HG02642 (cell line): ENCODE data around the gene LRP11.
"Not testable (repeated sequence)": the region's sequence is repeated elsewhere in the genome, so short reads cannot be mapped to it uniquely, and the experiment has no call there.

Experiments
- ATAC-seq: cut with Tn5 transposase; IDR thresholded peaks from one replicate; pipeline ENCODE4 v1.9.1; 2021; ENCODE audit warnings: mild to moderate bottlenecking; ENCODE audit not compliant: unreplicated experiment, poor library complexity

Gene LRP11

DNA sequence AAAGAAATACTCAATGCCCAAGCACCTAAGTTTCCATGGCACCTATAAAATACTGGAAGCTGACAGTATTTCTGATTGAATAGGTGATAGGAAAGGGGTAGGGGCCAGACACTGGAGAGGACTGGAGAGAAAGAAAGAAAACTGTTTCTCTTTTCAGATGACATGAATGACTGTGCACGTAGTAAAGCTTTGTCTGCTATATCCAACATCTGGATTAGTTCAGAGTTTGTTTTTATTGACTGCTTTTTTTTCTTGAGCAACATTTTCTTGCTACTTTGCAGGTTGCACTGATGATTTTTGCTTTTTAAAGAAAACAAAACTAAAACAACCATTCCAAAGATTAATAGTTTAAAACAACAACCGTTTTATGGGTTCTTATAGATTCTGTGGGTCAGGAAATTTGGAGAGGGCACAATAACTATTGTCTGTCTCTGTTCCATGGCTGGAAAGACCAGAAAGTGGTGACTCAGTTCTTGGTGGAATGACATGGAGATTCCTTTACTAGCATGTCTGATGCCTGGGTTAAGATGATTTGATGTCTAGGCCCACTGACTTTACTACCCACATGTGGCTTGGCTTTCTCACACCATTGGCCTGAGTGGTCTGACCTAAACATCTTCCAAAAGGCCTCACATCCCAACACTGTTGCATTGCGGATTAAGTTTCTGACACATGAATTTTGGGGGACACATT lies 12.2 kb upstream of the LRP11 start:
- no peak for ATAC-seq

DNA sequence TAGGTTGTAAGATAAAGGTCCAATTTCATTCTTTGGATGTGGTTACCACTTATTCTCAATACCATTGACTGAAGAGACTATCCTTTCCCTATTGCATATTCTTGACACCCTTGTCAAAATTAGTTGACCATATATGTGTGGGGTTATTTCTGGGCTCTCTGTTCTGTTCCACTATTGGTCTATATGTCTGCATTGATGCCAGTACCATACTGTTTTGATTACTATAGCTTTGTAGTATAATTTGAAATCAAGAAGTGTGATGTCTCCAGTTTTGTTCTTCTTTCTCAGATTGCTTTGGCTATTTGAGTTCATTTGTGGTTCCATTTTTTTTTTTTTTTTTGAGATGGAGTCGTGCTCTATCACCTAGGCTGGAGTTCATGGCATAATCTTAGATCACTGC lies 8.1 kb upstream of the LRP11 start:
- ATAC-seq, result no peak

DNA sequence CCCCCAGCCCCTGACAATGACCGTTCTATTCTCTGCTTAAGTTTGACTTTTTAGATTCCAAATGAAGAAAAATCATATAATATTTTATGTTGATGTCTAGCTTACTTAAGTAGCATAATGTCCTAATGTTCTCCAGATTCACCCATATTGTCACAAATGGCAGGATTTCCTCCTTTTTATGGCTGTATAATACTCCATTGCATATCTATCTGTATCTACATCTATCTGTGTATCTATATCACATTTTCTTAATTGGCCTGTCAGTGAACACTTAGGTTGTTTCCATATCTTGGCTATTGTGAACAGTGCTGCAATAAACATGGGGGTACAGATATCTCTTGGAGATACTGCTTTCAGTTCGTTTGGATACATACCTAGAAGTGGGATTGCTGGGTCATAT lies 7.0 kb upstream of the LRP11 start:
- no peak for ATAC-seq

DNA sequence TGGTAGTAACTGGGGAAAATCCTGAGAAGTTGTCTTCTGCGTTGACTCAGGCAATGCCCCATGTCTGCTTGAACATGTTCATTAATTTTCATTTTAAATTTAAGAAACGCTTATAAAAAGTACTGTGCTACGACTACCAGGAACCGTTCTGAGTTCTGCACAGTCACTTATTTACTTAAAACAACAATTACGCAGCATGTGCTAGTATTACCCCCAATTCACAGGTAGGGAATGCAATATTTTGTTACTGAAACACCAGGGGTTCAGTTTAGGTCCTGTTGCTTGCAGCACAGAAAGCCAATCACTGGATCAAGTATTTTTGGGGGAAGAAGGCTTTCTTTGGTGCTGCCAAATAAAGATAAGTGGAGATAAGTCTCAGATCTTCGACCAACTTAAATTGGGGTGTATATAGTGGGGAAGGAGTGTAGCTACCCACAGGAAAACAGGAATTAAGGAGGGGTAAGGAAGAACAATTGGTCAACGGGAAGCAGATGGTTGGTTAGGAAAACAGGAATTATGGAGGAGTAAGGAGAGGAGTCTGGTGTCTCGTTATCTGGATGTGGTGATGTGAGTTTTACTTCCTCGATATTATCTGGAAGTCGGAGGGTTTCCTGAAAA lies 5.2 kb upstream of the LRP11 start:
- ATAC-seq, result no peak

DNA sequence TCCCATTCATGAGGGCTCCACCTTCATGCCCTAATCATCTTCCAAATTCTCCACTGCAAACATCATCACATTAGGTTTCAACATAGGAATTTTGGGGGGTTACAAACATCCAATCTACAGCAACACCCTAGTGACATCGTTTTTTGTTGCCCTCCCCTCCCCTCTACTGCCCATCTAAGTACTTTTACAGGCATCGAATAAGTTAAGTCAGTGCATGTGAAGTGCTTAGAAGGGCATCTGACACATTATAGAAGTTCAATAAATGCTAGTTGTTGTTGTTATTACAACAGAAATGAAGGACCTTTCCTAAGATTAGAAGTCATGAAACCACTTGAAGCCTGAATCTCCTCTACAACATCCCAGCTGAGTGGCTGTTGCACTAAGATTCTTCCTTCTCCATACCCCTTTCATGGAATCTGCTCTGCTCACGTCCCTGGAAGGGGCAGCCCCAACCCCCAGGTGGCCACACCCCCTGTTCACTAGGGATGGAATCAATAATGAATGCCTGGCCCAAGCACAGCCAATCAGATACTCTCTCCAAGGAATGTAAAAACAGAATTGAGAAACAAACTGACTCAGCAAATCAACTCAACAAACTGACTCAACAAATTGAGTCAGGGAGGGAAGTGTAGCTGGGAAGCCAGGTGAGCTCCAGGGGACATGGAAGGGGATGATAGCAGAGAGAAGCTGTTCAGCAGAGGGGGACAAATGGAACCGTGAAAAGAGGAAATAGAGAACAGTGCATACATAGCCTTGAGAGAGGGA lies 3.9 kb upstream of the LRP11 start:
- ATAC-seq, result no peak

DNA sequence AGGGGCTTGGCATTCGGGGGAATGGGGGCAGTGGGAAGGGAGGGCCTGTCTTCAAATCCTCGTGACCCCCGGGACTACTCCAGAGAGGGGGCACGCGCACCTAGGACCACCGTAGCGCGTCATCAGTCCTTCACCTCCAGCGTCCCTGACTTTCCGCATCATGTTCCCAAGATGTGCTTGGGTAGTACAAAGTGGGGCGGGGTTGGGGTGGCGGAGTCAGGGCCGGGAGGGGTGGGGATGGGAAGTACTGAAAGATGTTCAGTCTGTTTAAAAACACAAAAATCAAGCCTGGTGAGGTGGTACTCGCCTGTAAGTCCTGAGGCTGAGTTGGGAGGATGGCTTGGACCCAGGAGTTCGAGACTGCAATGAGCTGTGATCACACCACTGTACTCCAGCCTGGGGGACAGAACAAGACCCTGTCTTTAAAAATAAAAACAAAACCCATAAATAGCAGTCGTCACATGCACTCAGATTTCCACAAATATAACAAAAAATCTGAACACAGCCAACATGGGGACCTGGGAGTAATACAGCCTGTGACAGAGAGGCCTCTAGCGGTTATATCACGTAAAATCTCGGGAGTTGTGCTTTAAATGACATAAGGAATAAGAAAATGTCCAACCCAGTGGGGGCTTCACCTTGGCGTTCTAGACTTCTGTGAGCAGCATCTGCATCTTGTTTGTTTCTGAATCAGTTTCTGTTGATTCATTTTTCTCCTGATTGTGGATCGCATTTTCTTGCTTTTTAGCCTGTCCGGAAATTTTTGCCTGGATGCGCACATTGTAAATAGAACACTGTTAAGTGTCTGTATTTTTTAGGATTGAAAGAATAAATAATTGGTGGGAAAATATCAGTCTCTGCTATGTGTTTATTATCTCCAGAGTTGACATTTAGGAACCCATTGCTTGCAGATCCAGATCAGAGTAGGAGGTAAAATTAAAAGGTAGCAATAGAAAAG lies 698 bp upstream of the LRP11 start:
- ATAC-seq, result no peak

DNA sequence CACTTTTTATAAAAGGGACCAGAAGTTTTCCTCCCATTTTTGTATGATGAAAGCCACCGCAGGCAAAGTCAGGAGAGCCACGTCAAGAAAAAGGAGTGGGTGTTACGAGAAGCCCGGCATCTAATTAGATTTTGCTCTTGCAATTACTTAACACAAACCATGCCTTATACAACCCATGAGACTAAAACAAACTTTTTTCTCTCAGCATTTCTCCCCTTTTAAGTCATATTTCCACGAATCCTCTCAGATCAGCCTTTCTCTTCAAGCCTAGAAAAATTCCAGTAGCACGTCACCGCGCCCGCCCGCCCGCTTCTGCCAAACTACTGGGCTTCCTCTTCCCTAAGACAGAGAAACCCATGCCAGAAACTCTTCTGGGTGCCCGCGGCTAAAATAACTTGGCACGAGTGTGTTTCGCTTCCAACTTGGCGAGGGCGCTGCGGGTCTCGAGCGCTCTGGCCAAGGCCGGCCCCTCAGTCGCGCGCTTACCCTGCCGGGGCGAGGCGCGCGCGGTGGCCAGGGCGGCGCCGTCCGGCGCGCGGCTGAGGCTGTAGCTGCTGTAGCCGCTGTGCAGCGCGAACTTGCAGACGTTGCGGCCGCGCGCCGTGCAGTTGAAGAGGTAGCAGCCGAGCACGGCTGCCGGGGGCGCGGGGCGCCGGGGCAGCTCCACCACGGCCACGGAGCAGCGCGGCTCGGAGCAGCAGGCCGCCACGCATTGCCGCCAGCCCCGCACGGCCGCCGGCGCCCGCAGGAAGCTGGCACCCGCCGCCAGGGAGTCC lies 1.0 kb downstream of the LRP11 start:
- ATAC-seq, result peak; percentile 35

DNA sequence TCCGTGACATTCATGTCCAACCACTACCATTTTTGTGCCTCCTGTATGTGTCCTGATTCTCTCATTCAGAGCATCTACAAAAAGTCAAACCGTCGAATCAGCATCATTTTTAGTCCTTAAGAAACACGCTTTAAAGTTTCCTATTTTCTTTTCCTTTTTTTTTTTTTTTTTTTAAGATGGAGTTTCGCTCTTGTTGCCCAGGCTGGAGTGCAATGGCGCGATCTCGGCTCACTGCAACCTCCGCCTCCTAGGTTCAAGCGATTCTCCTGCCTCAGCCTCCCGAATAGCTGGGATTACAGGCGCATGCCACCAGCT lies 1.8 kb downstream of the LRP11 start:
- ATAC-seq, result not testable (repeated sequence)

DNA sequence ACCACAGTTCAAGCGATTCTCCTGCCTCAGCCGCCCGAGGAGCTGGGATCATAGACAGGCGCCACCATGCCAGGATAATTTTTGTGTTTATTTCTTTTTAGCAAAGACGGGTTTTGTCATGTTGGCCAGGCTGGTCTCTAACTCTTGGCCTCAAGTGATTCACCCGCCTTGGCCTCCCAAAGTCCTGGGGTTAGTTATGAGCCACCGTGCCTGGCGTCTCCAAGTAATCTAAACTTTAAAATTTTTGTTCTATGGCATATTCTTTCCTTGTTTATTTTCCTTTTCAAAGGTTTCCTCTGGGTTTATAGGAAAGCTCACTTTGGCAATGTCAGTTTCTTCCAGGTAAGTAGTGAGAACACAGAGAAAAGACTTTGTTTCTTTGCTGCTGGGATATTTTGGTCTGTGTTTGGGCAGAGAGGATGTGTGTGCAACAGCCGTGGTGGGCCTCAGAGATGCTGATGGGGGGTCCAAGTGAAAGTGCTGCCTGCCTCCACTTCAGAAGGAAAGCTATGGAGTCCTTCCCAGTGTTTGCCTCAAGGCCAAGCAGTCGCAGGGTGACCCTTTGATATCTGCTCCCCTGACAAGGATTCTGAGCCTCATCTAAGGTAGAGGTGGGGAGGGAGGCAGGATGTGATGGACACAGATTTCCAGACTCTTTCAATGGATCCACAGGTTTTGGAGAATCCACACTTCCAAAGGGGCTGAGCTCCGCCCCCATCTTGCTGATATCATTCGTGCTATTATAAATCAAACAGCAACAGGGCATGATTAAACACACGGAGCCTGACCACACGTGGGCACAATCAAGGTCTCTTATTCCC lies 2.3 kb downstream of the LRP11 start:
- ATAC-seq, result no peak

DNA sequence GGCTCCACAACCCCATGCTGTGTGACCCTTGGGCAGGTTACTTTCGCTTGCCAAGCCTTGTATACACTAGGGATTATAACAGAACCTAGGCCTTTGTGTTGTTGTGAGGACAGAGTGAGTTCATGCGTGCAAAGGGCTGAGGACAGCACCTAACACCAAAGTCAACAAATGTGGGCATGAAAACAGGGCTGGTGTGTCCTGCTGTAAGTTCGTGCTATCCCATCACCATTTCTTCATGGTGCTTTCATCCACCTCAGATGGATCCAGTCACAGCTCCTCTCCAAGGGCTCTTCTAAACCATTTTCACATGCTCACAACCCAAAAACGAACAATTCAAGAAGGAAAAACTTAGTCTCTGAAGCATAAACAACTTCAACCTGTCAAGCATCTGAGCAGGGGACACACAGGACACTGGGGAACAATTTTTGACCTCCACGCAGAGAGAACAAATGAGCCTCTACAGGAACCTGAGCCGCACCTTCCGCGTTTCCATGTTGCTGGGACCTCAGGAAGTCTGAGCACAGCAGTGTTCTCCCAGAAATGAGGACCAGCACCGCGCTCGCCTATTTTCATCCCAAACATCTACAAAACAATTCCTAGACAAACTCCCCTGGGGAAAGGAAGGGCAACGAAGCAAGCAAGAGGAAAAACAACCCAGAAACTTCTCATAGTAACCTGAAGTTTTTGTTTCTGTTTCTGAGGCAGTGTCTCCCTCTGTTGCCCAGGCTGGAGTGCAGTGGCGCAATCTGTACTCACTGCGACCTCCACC lies 3.1 kb downstream of the LRP11 start:
- no peak for ATAC-seq

DNA sequence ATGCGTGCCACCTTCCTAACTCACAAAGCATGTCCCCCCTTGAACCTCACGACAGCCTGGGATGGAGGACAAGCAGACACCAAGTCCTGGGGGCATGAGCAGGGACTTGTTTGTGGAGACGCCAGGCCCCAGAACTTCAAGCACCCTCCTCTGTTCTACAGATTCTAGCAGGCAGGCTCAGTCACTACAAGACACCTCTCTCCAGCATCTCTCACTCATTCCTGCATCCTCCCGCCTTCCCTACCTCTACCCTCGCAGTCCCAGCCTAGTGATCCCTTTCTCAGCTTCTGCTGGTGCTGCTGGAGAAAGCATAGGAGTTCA lies 3.7 kb downstream of the LRP11 start:
- no peak for ATAC-seq

DNA sequence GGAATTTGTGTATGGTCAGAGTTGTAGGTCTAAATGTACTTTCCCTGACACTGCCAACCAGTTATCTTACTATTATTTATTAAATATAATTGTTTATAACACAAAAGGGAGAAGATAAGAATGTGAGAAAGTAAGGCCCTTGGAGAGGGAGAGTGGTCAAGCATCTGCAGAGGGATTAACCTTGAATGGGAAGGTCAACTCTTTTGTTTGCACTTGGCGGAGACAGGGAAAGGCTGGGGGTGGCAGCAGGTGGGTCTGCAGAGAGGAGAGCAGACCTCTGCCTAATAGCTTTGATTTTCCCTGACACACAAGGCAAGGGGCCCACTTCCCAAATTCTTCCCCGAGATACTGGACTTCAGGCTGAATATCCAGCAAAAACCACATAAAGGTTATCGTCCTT lies 4.2 kb downstream of the LRP11 start:
- ATAC-seq, result no peak

DNA sequence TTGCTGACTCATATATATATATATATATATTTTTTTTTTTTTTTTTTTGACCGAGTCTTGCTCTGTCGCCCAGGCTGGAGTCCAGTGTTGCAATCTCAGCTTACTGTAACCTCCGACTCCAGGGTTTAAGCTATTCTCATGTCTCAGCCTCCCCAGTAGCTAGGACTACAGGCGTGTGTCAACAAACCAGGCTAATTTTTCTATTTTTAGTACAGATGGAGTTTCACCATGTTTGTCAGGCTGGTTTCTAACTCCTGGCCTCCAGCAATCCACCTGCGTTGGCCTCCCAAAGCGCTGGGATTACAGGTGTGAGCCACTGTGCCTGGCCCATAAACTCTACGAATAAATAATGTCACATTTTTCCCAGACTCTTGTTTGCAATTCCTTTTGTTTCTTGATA lies 4.8 kb downstream of the LRP11 start:
- no peak for ATAC-seq

DNA sequence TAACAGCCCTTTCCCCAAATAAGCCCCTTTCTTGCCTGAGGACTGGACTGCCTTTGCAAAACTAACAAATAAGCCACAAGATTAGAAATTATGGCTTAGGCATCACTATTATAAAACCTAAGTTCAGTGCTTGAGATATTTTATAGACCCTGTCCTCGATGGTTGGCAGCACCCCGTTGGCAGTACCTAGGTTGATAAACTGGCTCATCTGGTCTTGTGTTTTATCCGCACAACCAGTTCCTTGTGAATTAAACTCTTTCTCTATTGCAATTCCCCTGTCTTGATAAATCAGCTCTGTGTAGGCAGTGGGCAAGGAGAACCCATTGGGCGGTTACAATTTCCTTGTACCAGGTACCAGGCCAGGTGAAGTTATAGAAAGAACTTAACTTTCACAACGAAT lies 6.6 kb downstream of the LRP11 start:
- ATAC-seq, result no peak

DNA sequence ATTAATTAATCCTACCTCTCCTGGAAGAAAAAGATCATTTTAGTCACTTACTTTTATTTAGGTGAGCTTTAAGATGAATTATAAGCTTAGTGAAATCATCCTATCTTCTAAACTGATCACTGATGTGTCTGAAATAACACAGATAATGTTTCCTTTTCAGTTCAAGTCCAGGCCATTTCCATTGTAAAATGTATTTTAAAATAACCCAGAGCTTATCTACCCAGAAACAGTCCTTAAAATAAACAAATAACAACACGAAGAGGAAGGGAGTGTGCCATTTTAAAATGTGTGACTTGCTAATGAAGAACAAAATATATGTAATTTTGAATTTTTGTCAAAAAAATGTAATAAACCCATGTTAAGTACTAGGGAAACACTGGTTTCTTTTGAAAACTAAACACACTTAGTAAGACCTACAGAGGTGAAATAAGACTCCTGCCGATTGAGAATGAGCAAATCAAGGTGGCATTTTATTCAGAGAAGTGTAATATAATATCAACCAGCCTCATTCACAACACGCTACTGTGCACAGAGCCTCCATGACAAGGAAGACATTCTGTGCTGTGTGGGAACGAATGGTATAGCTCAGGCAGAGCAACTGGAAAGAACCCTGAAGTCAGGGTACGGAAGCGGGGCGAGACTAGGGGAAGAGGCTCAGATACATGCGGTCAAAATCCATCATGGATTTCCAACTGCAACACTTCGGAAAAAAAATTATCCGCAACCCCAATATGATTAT lies 7.7 kb downstream of the LRP11 start:
- no peak for ATAC-seq

DNA sequence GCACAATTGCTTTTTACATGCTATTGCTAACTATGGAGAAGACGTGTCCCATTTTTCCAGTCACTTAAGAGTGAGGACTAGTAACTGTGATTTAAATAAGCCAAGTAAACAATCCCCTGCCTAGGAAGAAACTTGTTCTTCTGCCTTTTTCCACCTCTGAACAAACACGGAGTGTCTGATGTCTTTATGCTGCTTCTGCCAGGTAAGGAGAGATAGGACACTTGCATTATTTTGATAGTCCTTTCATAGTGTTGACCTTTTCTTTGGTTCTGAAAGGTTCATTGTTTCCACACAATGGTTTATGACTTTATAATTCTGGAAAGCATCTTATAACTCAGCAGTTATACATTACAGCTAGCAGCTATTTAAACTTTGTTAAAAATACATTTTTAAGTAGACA lies 8.4 kb downstream of the LRP11 start:
- no peak for ATAC-seq

DNA sequence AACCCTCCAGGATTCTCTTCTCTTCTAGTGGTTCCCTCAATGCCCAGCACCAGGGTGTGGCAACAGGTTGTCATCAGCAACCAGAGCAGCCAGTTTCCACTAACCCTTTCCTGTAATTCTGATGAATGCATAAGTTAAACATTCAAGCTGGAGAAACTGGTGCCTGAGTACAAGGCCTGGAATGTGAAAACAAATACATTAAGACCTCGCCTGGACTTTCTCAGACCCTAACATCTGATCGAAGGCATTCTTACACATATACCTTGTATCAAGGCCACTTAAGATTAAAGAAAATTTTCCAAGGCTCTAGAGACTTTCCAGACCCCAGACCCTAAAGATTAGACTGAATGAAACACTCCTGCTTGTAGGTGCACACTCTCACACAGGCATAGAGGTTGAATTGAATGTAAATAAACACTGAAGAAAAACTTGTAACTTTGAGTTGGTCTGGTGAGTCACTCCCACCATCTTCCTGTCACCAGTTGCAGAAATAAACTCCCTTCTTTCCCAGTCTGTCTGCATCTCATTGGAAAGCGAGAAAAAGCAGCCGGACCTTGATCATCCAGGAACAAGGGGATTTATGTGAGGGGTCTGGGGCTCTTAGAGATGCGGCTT lies 9.0 kb downstream of the LRP11 start:
- no peak for ATAC-seq

DNA sequence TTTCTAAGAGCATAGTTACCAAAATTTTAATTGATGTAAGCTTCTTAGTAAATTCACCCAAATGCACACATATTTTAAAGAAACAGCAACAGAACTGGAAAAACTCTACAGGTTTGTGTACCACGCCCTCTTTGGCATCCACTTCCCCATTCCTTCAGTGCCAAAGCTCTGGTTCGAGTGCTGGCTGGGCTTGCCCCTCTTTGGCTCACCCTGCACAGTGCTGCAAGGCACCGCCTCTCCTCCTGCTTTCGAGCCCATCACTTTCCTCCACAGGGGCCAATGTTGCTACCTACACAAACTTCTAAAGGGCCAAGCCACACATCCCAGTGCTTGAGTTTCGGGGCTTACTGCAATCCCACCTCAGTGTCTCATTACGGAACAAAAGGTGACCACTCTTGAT lies 9.6 kb downstream of the LRP11 start:
- ATAC-seq, result no peak
